ENCODE data around the gene MINAR1.

The MINAR1 gene

GRCh38 chr15:79399606-79400005, 32.5 kb upstream of the MINAR1 start:
- Histone ChIP-seq H2BK5ac (ENCODE audit: low read length) (no peak overlapping the region), H3K14ac (ENCODE audit: low read length) (no peak overlapping the region), H2AK5ac (ENCODE audit: low read depth, low read length) (no peak overlapping the region), H2BK120ac (ENCODE audit: low read depth, low read length) (no peak overlapping the region), H3K4me1 (ENCODE audit: control insufficient read depth in 2 of 2, insufficient read depth in 1 of 2, low read depth in 1 of 2, low read length in 2 of 2) (no peaks in the 10 kb centered on the region), H2BK15ac (ENCODE audit: low read length) (no peak overlapping the region), H4K8ac (ENCODE audit: low read depth, low read length) (no peak overlapping the region), H2BK12ac (ENCODE audit: low read length) (no peak overlapping the region), H3K4me3 (ENCODE audit: low read length in 2 of 2) (no peak overlapping the region), H3K9ac (ENCODE audit: low read depth, low read length, poor library complexity) (no peak overlapping the region), H3K4me2 (ENCODE audit: insufficient read depth, low read length, poor library complexity, severe bottlenecking) (no peak overlapping the region), H3K36me3 (replicated peaks in 1 of 2; ENCODE audit: control insufficient read depth in 2 of 2, insufficient read depth in 2 of 2, low read length in 2 of 2) (no peaks in the 10 kb centered on the region), H2AFZ (ENCODE audit: low read length) (no peak overlapping the region), H3K27me3 (ENCODE audit: control insufficient read depth in 3 of 3, insufficient read depth in 3 of 3, low read depth in 1 of 3, low read length in 3 of 3) (no peaks in the 10 kb centered on the region), H3K18ac (ENCODE audit: low read length) (no peak overlapping the region), H3K23ac (ENCODE audit: low read depth, low read length, poor library complexity) (no peak overlapping the region), H3K9me3 (replicated peaks in 1 of 2; ENCODE audit: control insufficient read depth in 2 of 2, insufficient read depth in 1 of 2, low read depth in 1 of 2, low read length in 2 of 2) (no peaks in the 10 kb centered on the region), H3K27ac (replicated peaks; ENCODE audit: low read length) (no peak overlapping the region), H3K79me1 (ENCODE audit: low read depth, low read length) (no peaks in the 10 kb centered on the region), H3K4ac (ENCODE audit: low read length) (no peak overlapping the region), H4K91ac (ENCODE audit: low read depth, low read length, poor library complexity) (no peak overlapping the region)
- WGBS, 2 donors (ENCODE audit: extremely low coverage in 2 of 2, insufficient read length in 2 of 2, insufficient replicate concordance in 1 of 2): no CpG with 5 or more reads among the region's 4 CpGs
- DNase-seq (ENCODE audit: low spot score): no peak

DNA sequence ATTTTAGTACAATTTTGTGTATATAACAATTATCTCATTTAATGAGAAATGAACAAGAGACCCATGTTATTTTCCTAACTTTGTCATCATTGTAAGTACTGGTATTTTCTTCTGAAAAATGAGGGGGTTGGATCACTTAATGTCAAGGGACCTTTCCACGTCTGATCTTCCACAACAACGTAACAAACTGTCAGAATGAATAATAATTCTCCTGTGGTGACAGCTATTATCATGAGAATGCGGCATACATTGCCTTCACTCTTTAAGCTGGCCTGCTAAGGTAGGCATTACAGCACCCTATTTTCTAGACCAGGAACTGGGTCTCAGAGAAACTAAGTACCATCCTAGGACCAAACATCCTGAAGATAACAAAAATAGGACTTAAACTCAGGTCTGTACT, 31.5 kb upstream of the MINAR1 start:
- Histone ChIP-seq H3K4me2 (ENCODE audit: insufficient read depth, low read length, poor library complexity, severe bottlenecking) (no peak overlapping the region), H3K27me3 (ENCODE audit: control insufficient read depth in 3 of 3, insufficient read depth in 3 of 3, low read depth in 1 of 3, low read length in 3 of 3) (no peaks in the 10 kb centered on the region), H2BK15ac (ENCODE audit: low read length) (no peak overlapping the region), H2BK5ac (ENCODE audit: low read length) (no peak overlapping the region), H2BK12ac (ENCODE audit: low read length) (no peak overlapping the region), H3K4me3 (ENCODE audit: low read length in 2 of 2) (no peak overlapping the region), H3K9ac (ENCODE audit: low read depth, low read length, poor library complexity) (no peak overlapping the region), H2AFZ (ENCODE audit: low read length) (no peak overlapping the region), H3K4me1 (ENCODE audit: control insufficient read depth in 2 of 2, insufficient read depth in 1 of 2, low read depth in 1 of 2, low read length in 2 of 2) (no peaks in the 10 kb centered on the region), H3K23ac (ENCODE audit: low read depth, low read length, poor library complexity) (no peak overlapping the region), H3K36me3 (replicated peaks in 1 of 2; ENCODE audit: control insufficient read depth in 2 of 2, insufficient read depth in 2 of 2, low read length in 2 of 2) (no peaks in the 10 kb centered on the region), H2AK5ac (ENCODE audit: low read depth, low read length) (no peak overlapping the region), H2BK120ac (ENCODE audit: low read depth, low read length) (no peak overlapping the region), H3K18ac (ENCODE audit: low read length) (no peak overlapping the region), H4K8ac (ENCODE audit: low read depth, low read length) (no peak overlapping the region), H3K79me1 (ENCODE audit: low read depth, low read length) (no peaks in the 10 kb centered on the region), H3K14ac (ENCODE audit: low read length) (no peak overlapping the region), H3K27ac (replicated peaks; ENCODE audit: low read length) (no peak overlapping the region), H3K4ac (ENCODE audit: low read length) (no peak overlapping the region), H4K91ac (ENCODE audit: low read depth, low read length, poor library complexity) (no peak overlapping the region), H3K9me3 (replicated peaks in 1 of 2; ENCODE audit: control insufficient read depth in 2 of 2, insufficient read depth in 1 of 2, low read depth in 1 of 2, low read length in 2 of 2) (no peaks in the 10 kb centered on the region)
- no peak for DNase-seq (ENCODE audit: low spot score)
- no CpG with 5 or more reads among the region's 3 CpGs for WGBS, 2 donors (ENCODE audit: extremely low coverage in 2 of 2, insufficient read length in 2 of 2, insufficient replicate concordance in 1 of 2)

GRCh38 chr15:79401301-79401700, 30.8 kb upstream of the MINAR1 start:
- no CpG with 5 or more reads among the region's 3 CpGs for WGBS, 2 donors (ENCODE audit: extremely low coverage in 2 of 2, insufficient read length in 2 of 2, insufficient replicate concordance in 1 of 2)

DNA sequence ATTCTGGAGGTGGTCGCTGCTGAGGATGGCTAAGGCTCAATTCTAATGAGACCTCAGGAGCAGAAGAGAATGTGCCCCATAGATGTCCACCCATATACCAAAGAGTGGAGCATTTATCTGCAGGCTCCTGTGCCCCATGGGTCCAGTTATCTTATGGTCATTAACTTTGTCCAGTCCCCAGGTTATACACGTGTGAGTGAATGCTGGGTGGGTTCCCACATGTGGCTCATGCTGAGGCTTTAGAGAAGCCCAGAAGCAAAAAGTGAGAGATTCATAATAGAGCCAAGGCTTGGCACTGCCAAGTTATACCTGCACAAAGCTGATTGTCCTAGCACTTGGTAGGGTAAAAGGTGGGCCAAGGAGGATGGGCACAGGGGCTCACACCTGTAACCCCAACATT, 30.0 kb upstream of the MINAR1 start:
- Histone ChIP-seq H3K4me2 (ENCODE audit: insufficient read depth, low read length, poor library complexity, severe bottlenecking) (no peak overlapping the region), H3K9ac (ENCODE audit: low read depth, low read length, poor library complexity) (no peak overlapping the region), H3K4me1 (ENCODE audit: control insufficient read depth in 2 of 2, insufficient read depth in 1 of 2, low read depth in 1 of 2, low read length in 2 of 2) (no peaks in the 10 kb centered on the region), H2BK5ac (ENCODE audit: low read length) (no peak overlapping the region), H2BK120ac (ENCODE audit: low read depth, low read length) (no peak overlapping the region), H3K14ac (ENCODE audit: low read length) (no peak overlapping the region), H3K36me3 (replicated peaks in 1 of 2; ENCODE audit: control insufficient read depth in 2 of 2, insufficient read depth in 2 of 2, low read length in 2 of 2) (no peaks in the 10 kb centered on the region), H2BK12ac (ENCODE audit: low read length) (no peak overlapping the region), H3K27ac (replicated peaks; ENCODE audit: low read length) (no peak overlapping the region), H4K8ac (ENCODE audit: low read depth, low read length) (no peak overlapping the region), H3K23ac (ENCODE audit: low read depth, low read length, poor library complexity) (no peak overlapping the region), H3K18ac (ENCODE audit: low read length) (no peak overlapping the region), H2AFZ (ENCODE audit: low read length) (no peak overlapping the region), H4K91ac (ENCODE audit: low read depth, low read length, poor library complexity) (no peak overlapping the region), H3K4ac (ENCODE audit: low read length) (no peak overlapping the region), H2AK5ac (ENCODE audit: low read depth, low read length) (no peak overlapping the region), H2BK15ac (ENCODE audit: low read length) (no peak overlapping the region), H3K4me3 (ENCODE audit: low read length in 2 of 2) (no peak overlapping the region), H3K27me3 (ENCODE audit: control insufficient read depth in 3 of 3, insufficient read depth in 3 of 3, low read depth in 1 of 3, low read length in 3 of 3) (no peaks in the 10 kb centered on the region), H3K9me3 (replicated peaks in 1 of 2; ENCODE audit: control insufficient read depth in 2 of 2, insufficient read depth in 1 of 2, low read depth in 1 of 2, low read length in 2 of 2) (no peaks in the 10 kb centered on the region), H3K79me1 (ENCODE audit: low read depth, low read length) (no peaks in the 10 kb centered on the region)
- no CpG with 5 or more reads among the region's 2 CpGs for WGBS, 2 donors (ENCODE audit: extremely low coverage in 2 of 2, insufficient read length in 2 of 2, insufficient replicate concordance in 1 of 2)
- DNase-seq (ENCODE audit: low spot score): no peak

More at GRCh38 chr15:79401301-79401700, 30.8 kb upstream of the MINAR1 start:
- no peak overlapping the region for H2BK12ac ChIP-seq (ENCODE audit: low read length)
- no peaks in the 10 kb centered on the region for H3K27me3 ChIP-seq (ENCODE audit: control insufficient read depth in 3 of 3, insufficient read depth in 3 of 3, low read depth in 1 of 3, low read length in 3 of 3)
- H3K4me2 ChIP-seq (ENCODE audit: insufficient read depth, low read length, poor library complexity, severe bottlenecking): no peak overlapping the region
- H3K79me1 ChIP-seq (ENCODE audit: low read depth, low read length): no peaks in the 10 kb centered on the region
- H2BK5ac ChIP-seq (ENCODE audit: low read length): no peak overlapping the region
- no peak overlapping the region for H2AK5ac ChIP-seq (ENCODE audit: low read depth, low read length)
- H4K91ac ChIP-seq (ENCODE audit: low read depth, low read length, poor library complexity): no peak overlapping the region
- no peaks in the 10 kb centered on the region for H3K9me3 ChIP-seq (replicated peaks in 1 of 2; ENCODE audit: control insufficient read depth in 2 of 2, insufficient read depth in 1 of 2, low read depth in 1 of 2, low read length in 2 of 2)
- H3K4me1 ChIP-seq (ENCODE audit: control insufficient read depth in 2 of 2, insufficient read depth in 1 of 2, low read depth in 1 of 2, low read length in 2 of 2): no peaks in the 10 kb centered on the region
- H3K14ac ChIP-seq (ENCODE audit: low read length): no peak overlapping the region
- no peak overlapping the region for H3K4me3 ChIP-seq (ENCODE audit: low read length in 2 of 2)
- H3K9ac ChIP-seq (ENCODE audit: low read depth, low read length, poor library complexity): no peak overlapping the region
- no peak overlapping the region for H3K27ac ChIP-seq (replicated peaks; ENCODE audit: low read length)
- H4K8ac ChIP-seq (ENCODE audit: low read depth, low read length): no peak overlapping the region
- H2BK120ac ChIP-seq (ENCODE audit: low read depth, low read length): no peak overlapping the region
- no peak overlapping the region for H3K18ac ChIP-seq (ENCODE audit: low read length)
- DNase-seq (ENCODE audit: low spot score): no peak
- H3K36me3 ChIP-seq (replicated peaks in 1 of 2; ENCODE audit: control insufficient read depth in 2 of 2, insufficient read depth in 2 of 2, low read length in 2 of 2): no peaks in the 10 kb centered on the region
- H3K23ac ChIP-seq (ENCODE audit: low read depth, low read length, poor library complexity): no peak overlapping the region
- no peak overlapping the region for H2BK15ac ChIP-seq (ENCODE audit: low read length)
- no peak overlapping the region for H3K4ac ChIP-seq (ENCODE audit: low read length)
- no peak overlapping the region for H2AFZ ChIP-seq (ENCODE audit: low read length)

Measured in neuronal stem cell (in vitro differentiated cells).